ENCODE data around the gene CASP7.

The CASP7 gene

DNA sequence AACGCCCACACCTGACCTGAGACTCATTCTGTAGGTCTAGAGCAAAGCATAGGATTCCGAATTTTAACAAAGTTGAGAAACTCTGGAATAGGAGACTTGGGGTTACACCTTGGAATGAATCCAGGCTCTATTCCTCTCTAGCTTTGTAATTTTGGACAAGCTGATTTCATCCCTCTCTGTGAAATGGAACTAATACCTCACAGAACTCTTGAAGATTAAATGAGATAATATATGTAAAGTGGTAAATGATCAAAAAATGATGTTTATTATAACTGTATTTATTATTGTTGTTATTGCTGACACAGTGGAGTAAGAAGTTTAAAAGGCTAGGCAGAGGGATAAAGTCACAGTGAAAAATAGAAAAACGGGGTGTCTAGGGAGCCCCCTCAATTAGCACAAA, 32.3 kb downstream of the CASP7 start:
- DNase-seq (ENCODE audit: low read depth in 2 of 2) = no peak

DNA sequence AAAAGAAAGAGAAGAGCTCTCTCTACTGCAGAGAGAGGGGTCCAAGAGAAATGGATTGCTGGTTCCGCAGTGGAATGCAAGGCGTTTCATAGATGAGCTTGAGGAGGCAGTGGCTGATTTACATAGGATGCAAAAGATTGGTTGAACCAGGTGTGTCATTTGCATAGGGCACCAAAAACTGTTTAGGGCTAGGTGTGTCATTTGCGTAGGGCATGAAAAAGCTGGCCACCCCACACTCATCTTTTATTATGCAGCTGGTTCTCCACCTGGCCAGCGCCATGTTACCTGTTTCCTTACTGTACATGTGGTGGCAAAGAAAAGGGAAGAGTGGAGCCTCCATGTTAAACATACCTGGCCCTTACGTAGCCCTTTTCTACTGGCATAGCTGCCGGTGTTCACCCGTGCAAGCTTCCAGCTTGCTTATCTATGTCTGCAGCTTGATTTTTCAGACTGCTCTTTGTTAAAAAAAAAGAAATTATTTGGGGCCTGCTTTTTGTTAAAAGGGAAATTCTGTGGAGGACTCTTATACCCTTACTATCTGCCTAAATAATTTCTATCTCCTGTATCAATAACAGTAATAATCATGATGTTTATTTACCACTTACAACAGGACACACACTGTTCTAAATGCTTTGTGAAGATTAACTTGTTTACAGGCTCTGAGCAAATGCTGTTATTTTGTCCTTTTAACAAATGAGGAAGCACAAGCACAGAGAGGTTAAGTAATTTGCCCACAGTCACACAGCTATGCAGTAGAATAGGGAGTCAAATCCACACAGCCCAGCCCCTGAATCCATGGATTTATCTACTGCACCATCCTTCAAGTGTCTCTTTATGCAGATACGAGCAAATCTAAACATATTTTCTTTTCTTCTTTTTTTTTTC, 33.3 kb downstream of the CASP7 start:
- DNase-seq (ENCODE audit: low read depth in 2 of 2) = no peak

DNA sequence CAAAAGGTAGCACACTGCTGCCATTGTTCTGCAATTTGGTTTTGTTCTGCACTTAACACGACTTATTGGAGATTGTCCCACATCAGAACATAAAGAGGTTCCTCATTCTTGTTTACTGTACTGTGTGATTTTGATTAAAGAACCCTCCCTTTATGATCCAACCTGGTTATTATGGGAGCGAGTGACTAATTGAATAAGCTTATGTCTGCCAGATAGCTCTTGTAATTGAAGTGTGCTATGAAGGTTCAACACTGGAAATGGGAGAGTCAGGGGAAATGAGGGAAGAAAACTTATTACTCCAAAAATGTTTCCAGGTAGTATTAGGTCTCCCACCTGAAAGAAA, 33.9 kb downstream of the CASP7 start:
- no peak for DNase-seq (ENCODE audit: low read depth in 2 of 2)

DNA sequence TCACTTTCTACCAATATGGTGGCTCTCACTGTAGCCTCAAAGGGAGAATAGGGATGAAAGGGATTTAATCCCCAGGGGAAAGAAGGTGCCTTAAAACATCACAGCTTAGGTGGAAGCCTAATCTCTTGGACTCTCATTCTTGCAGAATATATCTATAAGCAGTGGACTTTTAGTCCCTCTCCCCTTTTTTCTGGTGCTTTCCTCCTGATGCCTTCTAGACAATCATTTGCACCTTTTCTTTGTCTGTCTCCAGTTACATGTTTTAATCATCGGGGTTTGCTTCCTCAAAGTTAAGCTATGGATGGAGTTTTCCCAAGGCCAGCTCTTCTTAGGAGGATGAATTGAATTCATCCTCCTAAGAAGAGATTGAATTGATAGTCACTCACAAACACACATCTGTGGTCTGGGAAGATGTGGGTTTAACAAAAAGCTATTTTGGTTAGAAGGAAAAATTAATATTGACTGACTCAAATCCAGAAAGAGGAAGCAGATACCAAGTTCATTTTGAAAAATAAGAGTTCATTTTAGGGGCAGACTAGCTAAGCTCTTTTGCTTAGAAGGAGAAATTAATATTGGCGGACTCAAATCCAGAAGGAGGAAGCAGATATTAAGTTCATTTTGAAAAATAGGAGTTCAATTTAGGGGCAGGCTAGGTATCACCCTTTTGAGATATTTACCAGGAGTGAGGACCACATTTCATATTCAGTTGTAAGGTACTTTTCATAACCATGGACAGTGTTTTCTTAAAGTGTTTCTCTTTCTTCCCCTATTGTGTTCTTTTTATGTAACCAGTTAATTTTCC, 36.6 kb downstream of the CASP7 start:
- DNase-seq (ENCODE audit: low read depth in 2 of 2) = no peak

DNA sequence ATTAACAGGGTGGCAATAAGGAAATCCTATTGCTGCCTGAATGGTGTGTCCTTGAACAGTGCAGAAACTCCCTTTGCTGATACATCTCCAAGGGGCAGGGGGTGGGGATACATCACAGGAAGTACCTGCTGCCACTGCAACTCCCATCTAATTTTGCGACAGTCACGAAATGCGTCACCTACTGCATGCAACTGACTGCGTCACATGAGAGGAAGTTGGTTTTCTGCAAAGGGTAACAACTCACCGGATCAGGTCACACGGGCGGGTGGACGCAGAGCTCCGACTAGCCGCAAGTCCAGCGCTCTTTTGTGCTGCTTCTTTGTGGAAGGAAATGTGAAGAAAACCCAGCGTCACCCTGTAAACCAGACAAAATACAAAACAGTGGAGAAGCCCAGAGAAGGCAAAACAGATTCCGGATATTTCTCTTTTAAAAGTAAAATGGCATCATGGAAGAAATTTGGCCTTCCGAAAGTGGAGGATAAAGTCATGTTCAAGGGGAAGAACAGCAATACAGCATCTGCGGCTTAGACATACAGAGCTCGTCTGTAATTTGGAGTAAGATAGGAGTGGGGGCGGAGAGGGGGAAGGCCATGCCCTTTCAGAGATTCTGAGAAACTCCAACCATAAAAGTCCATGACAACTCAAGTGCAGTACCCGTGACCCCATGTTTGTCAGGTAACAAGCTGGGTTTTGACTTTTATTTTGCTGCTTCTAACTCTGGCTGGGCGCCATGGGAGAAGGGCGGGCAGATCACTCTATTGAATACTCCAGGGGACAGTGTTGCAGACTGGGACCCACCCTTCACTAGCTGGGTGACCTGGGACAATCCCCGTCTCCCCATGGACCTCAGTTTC, 39.5 kb downstream of the CASP7 start:
- no peak for DNase-seq (ENCODE audit: low read depth in 2 of 2)

DNA sequence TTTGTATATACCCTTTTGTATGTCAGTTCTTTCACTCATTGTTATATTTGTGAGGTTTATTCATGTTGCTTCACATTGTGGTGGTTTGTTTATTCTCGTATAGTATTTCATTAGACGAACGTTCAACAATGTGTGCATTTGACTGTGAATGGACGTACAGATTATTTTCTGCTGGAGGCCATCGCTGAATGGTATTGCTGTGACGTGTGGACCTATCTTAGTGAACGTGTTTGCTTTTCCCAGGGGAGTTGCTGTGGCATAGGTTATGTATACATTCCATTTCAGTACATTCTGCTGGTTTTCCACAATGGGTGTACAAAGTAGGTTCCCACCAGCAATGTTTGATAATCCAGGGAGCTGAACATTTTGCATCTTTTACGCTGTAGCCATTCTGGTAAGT, 40.7 kb downstream of the CASP7 start:
- no peak for DNase-seq (ENCODE audit: low read depth in 2 of 2)

DNA sequence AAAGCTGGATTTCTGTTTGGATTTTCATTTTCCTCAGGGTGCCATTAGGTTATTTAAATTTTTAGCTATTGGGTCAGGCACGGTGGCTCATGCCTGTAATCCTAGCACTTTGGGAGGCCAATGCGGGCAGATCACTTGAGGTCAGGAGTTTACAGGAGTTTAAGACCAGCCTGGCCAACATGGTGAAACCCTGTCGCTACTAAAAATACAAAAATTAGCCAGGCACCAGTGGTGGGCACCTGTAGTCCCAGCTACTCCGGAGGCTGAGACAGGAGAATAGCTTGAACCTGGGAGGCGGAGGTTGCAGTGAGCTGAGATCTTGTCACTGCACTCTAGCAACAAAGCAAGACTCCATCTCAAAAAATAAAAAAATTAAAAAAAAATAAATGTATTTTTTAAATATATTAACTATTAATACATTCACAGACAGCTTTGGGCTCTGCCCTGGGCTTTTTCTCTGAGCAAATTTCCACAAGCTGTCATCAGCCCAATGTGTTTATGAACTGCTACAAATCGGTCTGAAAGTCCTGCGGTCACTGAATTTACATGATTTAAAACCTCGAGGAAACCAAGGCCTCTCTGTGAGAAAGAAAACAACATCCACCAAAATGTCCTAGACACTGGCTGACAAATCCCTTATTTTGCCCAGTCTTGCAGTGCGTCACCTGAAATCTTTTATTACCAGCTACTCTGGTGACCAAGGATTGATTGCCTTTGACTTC, 52.6 kb downstream of the CASP7 start:
- no peak for DNase-seq (ENCODE audit: low read depth in 2 of 2)

DNA sequence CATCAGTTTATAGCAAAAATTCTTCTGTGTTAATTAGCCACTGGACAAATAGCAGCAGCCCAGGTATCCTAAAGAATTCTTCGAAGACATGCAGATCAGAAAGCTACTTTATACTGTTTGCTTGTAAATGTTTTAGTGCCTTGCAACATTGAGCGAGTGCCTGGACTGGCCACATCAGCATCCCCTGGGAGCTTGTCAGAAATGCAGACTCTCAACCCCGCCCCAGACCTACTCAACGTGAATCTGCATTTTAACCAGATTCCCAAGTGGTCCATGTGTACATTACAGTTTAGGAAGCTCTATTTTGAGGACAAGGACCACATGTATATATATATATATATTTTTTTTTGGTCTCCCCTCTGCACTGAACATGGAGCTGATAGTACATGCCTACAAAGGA, 53.3 kb downstream of the CASP7 start:
- DNase-seq (ENCODE audit: low read depth in 2 of 2) = no peak

DNA sequence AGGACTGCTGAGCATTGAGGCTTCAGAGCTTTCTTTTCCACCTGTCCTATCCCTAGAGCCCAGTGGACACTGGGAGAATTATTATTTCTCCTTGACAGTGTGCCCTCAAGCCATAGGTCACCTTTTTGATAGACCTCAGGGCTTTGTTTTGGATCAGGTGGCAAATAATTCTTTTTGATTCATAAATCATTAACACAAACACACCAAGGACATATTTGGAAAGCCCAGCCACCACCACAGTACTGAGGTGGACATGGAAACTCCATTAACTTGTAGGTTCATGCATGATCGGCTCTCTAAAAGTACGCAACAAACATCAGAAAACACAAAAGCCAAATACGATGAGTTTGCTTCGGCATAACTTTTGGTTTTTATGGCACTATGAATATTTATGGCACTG, 53.9 kb downstream of the CASP7 start:
- DNase-seq (ENCODE audit: low read depth in 2 of 2) = no peak

DNA sequence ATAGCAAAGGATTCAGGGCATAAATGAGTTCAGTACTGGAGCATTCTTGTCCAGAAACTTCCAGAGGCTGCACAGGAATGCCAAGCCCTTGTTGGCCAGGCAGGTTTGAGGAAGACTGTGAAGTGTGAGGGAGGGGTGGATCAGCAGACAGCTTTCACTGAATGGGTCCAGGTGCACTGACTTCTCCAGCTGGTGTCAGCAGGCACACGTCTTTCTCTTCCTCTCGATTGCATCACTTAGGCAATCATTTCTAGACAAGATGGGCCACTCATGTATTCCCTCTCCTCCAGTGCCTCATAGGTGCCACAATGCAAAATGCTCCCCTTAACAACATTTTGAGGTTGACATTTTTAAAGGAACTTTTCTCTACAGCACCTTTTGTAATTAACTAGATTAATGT, 56.2 kb downstream of the CASP7 start:
- DNase-seq (ENCODE audit: low read depth in 2 of 2) = no peak

DNA sequence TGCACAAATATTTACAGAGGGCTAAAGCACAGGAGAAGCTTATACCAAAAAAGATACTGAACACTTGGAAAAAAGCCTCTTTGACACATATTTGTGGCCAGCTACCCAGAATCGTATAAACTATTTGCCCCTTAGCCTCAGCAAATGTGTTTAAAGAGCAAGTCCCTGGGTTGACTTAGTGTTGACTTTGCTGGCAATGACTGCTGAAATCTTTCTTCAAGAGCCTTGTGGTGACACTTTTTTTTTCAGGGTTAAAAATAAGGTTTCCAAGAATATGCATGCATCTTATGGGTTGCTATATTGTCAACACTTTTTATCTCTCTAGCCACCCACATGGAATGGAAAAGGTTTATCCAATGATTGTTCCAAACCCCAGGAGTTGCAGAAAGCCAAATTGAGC, 56.9 kb downstream of the CASP7 start:
- DNase-seq (ENCODE audit: low read depth in 2 of 2) = no peak

DNA sequence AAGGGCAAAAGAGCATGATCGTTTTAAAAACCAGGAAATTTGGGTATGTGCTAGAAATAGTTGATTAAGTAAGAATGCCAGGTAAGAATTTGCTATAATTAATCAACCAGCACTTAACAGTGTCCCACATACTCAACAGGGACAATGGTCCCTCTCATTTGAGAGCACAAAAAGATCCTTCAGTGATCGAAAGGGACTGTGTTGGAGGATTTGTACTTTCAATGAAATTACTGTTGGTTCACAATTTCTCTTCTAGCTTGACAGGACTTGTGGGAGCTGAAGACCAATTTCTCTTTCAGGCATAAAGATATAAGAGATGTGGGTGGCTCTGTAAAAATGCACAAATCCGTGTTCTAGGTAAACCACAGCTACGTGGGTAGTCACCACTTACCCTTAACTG, 59.3 kb downstream of the CASP7 start:
- no peak for DNase-seq (ENCODE audit: low read depth in 2 of 2)

DNA sequence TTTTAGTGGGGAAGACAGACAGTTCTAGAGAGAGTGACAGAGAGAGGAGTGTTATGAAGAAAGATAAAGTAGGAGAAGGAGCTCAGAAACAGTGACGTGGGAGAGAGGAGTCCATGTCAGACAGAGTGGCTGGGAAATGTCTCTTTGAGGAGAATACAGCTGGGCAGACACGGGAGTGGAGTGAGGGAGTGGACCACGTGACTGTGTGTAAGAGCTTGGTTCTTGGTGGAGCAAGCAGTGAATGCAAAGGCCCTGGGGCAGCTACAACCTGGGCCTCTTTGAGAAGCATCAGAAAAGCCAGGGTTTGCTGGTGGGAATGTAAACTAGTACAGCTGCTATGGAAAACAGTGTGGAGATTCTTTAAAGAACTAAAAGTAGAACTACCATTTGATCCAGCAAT, 59.9 kb downstream of the CASP7 start:
- DNase-seq (ENCODE audit: low read depth in 2 of 2) = no peak

DNA sequence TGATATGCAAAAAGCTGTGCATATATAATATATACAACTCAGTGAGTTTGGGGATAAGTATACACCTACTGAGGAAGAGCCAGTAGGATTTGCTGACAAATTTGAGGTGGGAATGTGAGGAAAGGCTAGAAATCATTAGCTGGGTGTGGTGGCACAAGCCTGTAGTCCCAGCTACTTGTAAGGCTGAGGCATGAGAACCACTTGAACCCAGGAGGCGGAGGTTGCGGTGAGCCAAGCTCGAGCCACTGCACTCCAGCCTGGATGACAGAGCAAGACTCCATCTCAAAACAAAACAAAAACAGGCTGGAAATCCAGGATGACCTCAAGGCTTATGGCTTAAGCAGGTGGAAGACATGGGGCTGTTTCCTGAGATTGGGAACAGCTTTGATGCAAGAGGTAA, 61.1 kb downstream of the CASP7 start:
- no peak for DNase-seq (ENCODE audit: low read depth in 2 of 2)

DNA sequence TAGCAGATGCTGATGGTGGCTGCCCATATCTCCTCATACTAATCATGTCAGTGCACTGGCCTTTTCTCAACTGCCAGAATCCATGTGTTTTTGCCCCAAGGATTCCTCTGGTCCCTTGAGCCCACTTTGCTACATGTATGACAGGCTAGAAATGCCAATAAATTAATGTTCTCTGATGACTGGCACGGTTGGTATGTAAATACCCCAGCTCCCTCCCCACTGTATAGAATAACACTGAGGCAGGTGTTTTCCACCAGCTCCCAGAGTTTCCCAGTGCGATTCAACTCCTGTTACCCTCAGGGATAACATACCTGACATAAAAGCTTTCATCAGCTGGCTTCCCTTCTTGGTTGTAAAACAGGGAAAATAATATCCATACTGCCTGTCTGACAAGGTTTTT, 62.8 kb downstream of the CASP7 start:
- no peak for DNase-seq (ENCODE audit: low read depth in 2 of 2)

DNA sequence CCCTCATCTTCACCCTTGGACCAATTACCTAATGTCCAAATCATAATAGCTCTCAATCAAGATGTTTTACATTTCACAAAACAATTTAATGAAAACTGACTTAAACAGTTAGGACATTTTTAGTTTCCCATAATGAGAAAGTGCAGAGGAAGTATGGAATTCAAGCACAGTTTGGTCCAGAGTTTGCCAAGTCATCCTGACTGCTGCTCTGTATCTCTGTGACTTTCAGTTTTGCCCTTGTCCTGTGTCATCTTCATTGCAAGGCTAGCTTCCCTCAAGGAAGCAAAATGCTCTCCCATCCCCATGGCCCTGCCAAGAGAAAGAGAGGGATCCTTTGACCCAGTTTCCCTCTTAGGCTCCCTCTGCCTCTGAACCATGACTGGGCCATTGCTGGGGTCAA, 63.9 kb downstream of the CASP7 start:
- DNase-seq (ENCODE audit: low read depth in 2 of 2) = no peak

DNA sequence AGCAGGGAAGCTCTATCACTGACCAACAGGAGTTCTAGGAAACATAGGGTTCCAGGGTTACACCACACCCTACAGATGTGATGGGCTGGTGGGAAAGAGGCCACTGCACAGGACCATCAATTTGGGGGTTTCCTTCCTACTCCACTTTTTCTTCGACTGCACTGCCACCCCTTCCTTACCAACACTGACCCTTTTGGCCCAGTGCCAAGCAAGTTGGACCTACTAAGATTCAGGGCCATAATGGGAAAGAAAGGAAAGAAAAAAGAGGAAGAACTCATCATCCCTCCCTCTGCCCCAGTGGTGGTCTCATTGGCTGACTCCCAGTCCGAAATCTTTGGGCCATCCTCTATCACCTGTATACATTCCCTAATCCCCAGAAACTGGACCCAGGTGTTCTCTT, 65.7 kb downstream of the CASP7 start:
- DNase-seq (ENCODE audit: low read depth in 2 of 2) = no peak

DNA sequence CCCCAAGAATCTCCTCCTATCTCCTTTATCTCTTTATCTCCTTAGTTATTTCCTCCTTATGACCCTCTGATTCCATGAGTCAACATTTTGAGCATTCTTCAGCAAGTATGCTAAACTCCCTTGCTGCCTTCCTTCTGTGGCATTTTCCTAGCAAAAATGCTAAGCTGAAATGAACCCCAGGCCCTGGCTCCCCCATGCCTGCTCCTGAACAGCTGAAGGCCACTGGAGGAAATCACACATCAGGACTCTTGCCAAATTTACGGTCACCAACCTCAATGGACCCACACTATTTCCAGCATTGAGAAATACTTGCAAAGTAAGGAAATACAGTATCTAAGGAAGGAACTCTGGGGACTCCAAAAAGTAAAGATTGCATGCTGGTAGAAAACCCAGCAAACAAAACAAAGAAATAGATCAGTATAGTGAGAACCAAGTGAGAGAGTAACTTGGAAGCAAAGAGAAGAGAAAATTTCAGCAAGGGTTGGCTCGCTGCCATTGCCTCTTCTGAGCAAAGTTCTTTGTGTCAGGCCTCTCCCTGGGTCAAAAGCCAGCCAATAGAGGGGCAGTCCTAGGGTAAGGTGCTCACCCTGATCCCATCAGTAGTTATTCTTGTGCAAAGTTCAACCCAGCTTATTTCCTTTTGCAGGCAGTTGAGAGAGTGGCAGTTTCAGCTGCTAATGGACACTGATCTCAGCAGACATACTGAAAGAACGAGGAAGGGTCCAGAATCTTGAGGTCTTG, 66.7 kb downstream of the CASP7 start:
- no peak for DNase-seq (ENCODE audit: low read depth in 2 of 2)

DNA sequence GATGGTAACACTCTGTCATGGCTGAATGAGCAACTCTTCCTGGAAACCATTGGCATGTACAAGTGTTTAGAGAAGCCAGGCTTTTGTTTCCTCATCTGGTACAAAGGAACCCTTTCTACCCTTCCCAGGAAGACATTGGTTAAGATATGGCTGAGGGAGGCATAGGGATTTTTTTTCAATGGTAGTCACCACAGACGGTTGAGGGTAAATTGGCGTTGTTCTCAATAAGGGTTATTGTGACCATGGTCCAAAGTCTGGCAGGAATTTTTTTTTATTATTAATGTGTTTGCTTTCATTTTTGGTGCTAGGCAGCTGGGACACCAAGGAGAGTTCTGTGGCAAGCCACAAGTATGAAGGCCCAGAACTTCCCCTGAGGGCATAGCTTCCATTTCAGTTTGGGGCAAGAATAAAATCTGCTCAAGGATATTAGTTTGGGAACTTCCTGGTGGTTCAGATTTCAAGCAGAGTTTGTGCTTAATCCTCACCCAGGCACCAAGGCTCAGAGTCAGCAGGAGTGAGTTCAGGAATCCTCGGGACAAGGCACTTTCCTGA, 71.5 kb downstream of the CASP7 start, which contains the start of gene PLEKHS1:
PLEKHS1 (plus strand) TSS at position 502 of the 552 bp plus-strand sequence. CDS start 3,596 bp downstream, outside the sequence.
- no peak for DNase-seq (ENCODE audit: low read depth in 2 of 2)

DNA sequence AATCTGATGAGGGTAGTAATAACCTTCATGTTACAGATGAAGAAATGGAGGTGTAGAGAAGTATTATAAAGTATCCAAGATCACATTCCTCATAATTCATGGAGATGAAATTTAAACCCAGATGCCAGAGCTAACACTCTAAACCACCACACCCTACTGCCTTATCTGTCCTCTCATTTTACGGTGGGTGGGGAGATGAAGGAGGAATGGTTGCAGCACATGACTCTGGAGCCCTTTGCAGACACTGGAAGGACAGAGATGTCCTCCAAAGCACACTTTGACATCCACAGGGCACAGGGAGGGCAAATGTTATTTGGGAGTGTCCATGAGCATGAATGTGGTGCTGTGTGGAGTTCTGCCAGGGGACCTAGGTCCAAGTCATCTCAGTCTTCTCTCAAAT, 72.8 kb downstream of the CASP7 start:
- no peak for DNase-seq (ENCODE audit: low read depth in 2 of 2)

Data from stimulated activated CD4-positive, alpha-beta T cell treated with anti-CD3 and anti-CD28 coated beads, Interleukin-15, amount 100 ng/mL, for 48 hours (primary cell).